ENCODE data around the gene IL17B.

The IL17B gene, protein sequence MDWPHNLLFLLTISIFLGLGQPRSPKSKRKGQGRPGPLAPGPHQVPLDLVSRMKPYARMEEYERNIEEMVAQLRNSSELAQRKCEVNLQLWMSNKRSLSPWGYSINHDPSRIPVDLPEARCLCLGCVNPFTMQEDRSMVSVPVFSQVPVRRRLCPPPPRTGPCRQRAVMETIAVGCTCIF

DNA sequence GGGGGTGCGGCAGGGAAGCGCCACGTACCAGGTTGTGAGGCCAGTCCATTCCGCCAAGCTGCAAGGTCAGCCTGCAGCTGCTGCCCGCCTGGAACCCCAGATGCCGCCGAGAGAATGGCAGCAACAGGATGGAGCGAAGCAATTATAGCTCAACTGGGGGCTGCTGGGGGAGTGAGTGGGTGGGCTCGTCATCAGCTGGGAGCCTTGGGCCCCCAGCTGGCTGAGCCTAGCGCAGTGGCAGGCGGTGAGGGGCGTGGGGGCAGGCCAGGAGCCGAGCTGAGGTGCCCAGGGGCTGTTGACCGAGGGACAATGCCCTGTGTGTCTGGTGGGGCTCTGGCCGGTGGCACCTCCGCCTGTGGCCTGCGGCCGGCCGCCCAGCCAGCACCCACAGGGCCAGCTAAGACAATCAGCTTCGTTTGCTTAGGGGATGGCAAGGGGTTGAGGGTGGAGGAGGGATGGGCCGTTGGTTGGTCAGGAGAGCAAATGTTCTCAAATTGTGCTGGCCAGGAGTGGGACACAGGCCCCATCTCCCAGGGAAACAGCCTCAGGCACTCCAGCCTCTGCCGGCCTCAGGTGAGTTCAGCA, at the start of gene IL17B:
IL17B (minus strand) TSS at position 116 of the 585 bp plus-strand sequence; CDS start at position 49, 67 bp downstream.
- DNase-seq (ENCODE audit: low spot score) = no peak

DNA sequence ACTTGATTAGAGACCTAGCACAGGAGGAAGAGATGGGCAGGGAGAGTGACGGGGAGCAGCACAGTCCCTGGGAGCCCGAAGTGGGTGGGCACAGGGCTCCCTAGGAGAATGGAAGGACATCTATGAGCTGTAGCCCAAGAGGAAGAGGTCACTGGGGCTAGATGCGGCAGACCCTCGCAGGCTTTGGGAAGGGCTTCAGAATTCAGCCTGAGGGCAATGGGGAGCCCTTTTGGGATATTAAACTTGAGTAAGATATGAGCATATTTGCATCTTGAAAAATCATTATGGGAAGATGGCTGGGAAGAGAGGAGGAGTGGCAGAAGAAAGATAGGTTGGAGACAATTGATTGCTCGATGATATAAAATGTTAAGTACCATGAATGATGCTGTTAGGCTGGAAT, 48.9 kb upstream of the IL17B start:
- DNase-seq (ENCODE audit: low spot score) = no peak

DNA sequence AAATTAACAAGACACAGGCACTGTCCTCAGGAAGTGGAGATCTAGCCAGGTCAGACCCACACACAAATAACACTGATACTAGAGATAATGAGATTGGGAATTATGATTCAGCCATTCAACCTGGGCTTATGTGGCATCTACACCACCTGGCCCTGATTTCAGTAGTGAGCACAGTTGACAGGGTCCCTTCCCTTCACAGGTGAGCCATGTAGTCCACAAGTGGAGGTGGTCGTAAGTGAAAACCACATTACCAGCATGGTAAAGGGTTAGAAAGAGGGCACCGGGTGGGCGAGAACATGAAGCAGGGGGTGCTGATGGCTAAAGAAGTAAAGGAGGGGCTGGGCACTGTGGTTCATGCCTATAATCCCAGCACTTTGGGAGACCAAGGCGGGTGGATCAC, 48.3 kb upstream of the IL17B start:
- no peak for DNase-seq (ENCODE audit: low spot score)

DNA sequence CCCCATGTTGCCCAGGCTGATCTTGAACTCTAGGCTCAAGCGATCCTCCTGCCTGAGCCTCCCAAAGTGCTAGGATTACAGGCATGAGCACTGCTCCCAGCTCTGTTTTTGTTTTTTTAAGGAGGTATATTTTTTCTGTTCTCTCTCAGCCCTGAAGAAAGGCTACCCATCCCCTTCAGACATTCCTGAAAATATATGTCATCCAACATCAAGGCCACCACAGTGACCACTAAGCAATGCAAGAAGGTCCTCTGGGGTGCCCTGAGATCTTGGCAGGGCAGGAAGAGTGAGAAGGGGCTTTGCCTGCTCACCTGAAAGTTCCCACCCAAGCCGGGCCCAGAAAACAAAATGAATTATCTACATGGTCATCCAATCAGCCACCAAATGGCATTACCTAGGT, 47.8 kb upstream of the IL17B start:
- no peak for DNase-seq (ENCODE audit: low spot score)

DNA sequence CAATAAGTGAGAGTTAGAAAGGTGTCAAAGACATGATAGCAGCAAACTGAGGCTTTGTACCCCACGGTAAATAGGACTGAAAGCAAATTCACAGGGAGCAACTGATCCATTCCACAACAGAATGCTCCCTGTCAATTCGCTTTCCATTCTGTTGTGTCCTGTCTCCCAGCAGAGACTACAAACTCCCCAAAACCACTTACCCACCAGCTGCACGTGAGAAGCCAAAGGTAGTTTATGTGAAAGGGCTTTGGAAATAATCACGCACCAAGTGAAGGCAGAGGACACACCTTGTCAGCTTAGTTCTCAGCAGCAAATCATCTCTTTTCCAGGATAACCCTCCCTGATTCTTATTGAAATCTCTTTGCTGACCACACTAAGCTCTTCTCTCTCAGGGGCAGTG, 46.6 kb upstream of the IL17B start:
- DNase-seq (ENCODE audit: low spot score) = no peak

DNA sequence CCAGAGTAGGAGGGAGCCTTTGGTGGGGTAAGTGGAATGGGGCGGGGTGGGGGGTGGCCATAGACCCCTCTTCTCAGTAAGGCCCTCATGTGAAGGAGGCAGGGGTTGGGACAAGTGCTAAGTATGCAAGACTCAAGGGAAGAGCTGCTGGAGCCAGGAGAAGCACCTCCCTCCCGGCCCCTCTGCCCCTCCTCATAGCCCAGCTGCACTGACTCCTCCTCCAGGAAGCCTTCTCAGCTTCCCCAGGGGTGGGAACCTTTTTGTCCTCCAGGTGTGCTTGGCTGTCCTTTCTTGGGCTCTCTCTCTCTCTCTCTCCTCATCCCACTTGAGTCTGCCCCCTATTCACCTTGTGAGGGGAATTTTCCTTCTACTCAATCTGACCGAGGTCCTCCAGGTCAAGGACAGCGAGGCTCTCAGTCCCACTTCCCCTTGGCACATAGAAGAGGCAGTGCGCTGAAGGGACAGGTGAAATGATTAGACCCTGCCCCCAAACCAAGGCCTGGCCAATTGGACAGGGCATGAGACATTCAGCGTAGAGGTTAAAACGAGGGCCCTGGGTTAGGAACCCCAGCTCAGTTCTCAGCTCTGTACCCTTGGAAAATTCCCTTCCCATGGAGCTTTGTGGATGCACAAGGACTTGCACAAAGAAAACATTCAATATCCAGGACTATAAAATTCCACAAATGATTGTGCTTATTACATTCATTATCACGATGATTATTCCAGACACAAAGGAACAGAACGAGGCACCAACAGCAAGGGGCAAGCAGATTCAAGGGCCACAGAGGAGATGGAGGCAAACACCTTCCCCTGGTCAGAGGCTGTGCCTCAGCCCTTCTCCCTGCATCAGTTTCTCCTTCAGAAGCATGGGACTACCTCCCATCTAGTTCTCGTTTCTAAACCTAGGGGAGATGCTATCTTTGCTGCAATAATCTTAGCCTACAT, 45.6 kb upstream of the IL17B start:
- no peak for DNase-seq (ENCODE audit: low spot score)

DNA sequence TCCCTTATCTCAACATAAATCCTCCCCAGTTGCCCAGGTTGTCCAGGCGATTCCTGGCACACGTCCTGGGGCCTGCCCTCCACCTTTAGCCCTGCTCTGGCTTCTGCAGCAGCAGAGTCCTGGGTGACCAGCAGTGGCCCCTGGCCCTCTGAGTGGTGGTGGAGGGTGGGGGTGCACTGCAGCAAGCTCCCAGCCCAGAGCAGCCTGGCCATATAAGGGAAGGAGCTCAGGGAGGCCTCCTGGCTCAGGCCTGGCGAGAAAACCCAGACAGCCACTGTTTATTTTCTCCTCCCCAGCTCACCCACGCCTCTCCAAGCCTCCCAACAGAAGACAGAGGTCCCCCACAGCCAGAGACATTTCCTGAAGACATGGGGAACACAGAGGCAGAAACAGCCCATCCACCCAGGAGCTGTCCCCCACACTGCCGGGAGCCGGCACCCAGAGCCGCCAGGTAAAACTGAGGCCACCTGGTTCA, 44.7 kb upstream of the IL17B start:
- DNase-seq (ENCODE audit: low spot score) = no peak

DNA sequence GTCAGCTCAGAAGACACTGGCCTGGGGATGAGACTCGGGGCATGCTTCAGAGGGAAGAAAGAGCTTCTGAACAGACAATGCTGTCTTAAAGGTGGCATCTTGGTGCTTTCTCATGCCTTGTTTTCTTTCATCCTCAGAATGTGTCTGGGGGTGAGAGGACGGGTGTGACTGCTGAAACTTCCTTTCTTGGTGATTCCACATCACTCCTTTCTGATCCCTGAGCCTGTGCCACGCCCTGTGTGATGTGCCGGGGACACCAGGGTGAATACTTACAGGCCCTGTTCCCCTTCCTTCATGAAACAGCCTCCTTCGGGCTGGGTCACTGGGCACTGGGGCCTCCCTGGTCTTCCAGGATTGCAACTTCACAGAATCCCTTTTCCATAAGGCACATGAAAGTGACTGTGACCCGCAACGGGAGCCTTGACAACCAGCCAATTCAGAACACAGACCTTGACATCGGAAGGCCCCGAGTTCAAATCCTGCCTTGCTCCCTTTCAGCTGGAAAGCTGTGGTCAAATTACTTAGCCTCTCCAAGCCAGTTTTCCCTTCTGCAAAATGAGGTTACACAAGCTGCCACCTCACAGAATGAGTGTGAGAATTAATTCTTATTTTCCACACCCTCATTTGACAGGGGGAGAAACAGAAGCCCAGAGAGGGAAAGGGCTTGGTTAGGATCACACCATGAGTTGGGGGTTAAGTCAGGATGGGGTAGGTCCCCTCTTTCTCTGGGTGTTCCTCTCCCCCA, 44.1 kb upstream of the IL17B start:
- DNase-seq (ENCODE audit: low spot score) = no peak

DNA sequence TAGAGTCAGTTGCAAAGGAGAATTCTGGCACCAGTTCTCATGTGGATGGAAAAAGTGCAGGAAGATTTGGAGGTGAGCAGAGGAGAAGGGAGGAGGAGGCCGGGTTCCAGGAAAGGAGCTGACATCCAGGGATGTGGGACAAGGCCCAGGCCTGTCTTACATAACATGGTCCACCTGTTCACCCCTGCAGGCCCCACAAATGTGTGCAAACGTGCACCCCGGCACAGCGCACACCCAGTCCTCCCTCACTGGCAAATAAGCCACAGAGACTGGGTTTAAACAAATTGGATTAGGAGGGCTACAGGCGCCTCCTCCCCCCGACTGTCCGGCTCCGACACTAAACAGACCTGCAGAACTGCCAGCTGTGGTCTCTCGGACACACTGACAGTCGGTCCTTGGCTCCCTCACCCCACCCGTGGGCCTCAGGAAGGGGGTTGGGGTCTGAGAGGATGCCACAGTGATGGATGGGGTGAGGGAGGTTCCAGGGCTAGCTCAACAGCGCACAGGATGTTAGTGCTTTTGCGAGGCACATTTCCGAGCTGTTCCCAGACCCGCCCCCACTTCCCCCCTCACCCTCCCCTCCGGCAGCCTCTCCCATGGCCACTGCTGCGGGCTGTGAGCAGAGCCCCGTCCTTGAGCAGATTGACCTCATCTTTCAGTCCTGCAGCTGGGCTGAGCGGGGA, 43.4 kb upstream of the IL17B start:
- DNase-seq (ENCODE audit: low spot score) = no peak

DNA sequence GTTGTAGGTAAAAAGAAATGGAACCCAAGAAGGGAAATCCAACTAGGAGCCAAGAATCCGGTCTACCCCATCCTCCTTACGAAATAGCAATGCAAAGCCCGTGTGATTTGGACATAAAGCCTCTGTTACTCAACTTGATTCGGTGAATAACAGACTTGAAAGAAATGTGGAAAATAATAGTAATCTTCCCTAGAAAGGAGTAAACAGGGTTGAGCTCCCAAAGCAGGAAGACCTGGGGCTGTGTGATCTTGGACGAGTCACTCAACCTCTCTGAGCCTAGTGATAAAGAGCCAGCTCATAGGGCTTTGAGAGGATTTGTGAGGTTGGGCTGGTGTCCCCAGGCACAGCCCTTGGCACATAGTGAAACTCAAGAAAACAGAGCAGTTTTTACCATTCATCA, 42.7 kb upstream of the IL17B start:
- DNase-seq (ENCODE audit: low spot score) = no peak

DNA sequence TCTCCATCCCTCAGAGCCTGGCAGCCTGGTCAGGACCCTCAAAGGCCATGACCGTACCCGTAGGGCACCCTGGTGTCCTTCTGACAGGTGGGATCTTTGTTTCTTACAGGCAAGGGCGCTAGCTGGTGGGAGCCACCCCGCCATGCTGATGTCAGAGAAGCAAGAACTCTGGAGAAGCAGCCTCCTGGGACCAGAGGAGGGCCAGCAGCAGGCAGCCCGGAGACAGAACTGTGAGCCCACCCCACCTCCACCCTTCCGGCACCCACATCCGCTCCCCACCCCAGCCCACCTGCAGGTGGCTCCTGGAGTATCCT, 42.2 kb upstream of the IL17B start:
- no peak for DNase-seq (ENCODE audit: low spot score)

DNA sequence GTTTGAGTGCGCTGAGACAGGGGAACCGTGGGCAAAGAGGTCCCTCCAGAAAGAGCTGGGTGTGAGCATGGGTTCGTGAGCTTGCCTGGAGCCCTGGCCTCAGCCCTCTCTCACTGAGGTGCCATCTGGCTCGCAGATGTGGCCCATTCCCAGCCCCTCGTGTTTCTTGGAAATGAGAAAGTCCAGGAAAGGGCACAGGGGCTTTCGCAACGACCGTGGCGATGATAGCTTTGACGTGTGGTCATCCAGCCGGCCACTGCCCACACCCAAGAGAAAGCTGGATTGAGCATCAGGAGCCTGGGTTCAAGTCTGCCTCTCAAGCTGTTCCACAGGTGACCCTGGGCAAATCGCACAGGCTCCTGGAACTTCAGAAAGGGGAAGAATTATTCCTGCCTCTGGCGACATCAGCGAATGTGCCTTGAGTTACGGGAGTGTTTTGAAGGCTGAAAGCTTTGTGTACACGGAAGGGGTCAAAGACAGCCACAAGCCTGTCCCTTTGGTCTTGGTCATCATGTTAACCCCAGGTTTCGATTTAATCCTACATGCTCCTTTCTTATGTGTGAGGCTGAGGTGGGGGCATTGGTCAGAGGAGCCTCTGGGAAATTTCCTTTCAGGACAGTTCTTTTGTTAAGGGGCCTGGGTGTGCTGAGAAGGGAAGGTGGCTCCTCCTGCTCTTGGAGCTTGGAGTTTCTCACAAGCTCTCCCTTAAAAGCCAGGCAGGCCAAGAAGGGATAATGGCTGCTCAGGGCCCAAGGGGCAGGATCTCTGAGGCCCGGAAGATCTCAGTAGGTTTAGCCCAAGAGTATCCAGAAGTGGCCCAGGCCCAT, 41.7 kb upstream of the IL17B start:
- no peak for DNase-seq (ENCODE audit: low spot score)

DNA sequence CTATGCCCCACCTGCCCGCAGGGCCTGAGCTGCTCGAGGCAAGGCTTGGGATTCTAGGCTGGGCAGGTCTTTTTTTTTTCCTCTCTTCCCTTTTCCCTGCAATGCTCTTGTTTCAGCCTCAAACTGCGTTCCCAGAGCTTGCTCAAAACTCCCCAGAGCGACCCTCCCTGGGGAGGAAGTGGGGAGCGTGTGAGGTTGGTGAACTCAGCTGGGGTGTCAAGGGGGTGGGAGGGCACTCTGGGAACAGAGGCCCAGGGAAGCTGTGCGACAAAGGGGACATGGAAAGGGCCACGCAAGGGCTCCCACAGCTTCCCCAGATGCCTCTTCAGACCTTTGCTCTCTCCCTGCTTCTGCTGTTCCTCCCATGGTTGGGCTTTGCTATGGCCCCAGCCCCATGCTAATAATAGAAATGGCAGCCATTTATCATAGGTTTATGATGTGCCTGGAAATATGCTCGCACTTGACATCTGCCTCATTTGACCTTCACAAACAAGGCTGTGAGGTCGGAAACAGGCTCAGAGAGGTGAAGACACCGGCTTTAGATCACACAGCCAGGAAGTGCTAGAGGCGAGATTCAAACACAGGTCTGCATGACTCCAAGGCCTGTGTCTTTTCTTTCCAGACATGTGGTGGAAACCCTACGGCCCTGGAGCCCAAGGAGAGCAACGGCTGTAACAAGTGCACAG, 40.9 kb upstream of the IL17B start:
- DNase-seq (ENCODE audit: low spot score) = no peak

DNA sequence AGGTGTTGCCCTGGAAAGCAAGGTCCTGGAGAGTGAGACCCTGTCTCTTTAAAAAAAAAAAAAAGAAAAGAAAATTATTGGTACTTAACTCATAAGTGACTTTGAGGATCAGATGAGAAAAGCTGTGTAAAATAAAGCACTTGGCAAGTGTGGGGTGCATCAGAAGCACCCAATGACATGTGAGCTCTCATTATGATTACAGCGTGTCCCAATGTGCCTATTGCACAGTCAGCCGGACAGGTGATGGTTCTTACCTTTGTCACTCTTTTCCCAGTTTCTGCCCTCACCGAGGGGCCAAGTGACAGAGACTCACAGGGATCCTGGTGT, 40.4 kb upstream of the IL17B start:
- DNase-seq (ENCODE audit: low spot score) = no peak

DNA sequence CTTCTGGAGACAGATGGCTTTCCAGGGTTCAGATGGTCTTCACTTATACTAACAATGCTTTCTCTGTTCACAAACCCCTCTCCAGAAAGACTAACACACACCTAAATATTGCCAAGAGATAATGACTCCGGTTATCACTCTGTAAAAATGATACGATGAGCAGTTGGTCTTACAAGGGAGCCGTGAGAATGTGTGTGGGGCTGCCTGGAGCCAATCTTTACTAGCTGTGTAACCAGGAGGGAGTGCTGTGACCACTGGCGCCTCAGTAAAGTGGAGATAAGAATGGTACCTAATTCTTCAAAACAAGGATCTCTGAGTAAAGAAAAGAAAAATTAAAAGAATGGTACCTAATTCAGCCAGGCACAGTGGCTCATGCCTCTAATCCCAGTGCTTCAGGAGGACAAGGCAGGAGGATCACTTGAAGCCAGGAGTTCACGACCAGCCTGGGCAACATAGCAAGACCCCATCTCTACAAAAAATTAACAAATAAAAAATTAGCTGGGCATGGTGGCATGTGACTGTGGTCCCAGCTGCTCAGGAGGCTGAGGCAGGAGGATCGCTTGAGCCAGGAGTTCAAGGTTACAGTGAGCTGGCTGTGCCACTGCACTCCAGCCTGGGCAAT, 39.9 kb upstream of the IL17B start:
- DNase-seq (ENCODE audit: low spot score) = no peak

DNA sequence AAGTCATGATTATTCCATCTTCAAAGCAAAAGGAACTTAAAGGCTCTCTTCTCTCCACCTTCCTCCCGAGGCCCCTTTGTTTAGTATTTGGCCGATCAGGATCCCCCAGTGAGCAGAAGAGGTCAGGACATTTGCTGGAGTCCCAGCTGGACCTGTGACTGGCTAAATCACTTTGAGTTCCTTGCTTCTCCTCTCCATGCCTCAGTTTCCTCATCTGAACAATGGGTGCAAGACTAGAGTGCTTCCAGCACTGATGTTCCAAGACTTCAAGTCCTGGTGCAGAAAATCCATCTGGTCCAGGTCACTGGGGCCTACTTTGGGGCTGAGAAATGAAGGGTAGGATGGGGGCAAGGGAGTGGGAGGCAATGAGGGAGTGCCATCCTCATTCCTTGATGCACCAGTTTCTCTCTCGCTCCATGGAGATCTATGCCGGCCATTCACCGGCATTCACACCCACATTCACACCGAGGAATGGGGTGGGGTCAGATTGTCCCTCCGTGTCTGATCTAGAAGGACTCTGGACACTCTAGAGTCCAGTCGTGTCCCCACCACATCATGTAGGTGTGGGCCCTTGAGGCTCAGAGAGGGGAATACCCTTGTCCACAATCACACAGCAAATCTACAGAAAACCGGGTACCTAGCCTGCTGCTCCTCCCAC, 38.7 kb upstream of the IL17B start:
- DNase-seq (ENCODE audit: low spot score) = no peak

DNA sequence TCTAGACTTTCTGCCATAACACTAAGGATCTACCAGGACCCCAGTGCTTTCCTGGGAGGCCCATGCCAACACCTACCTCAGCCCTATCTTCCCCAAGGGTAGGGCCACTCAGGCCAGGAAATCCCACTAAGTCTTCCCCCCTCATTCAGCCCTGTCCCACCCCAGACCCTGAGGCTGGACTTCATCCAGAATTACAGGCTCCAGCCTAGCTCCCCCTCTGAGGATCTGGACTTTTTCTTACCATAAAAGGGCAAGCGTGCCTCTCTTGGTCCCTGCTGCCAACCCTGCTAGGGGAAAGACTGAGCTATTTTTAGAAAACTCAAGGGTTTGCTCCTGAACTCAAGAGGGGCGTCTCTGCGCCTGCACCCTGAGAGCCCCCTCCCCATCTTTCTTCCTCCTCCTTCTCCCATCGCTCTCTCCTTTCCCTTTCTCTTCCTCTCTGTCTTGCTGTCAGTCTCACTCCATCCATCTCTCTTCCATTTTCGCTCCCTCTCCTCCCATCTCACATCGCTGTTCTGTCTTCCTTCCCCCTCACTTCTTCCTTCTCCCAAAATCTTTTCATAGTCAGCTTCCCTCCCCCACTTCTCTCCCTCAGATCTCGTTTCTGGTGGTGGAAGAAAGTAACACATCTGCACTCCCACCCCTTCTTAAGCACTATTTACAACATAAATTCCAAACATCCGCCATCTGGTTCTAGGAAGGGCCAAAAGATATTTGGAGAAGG, 38.1 kb upstream of the IL17B start:
- no peak for DNase-seq (ENCODE audit: low spot score)

DNA sequence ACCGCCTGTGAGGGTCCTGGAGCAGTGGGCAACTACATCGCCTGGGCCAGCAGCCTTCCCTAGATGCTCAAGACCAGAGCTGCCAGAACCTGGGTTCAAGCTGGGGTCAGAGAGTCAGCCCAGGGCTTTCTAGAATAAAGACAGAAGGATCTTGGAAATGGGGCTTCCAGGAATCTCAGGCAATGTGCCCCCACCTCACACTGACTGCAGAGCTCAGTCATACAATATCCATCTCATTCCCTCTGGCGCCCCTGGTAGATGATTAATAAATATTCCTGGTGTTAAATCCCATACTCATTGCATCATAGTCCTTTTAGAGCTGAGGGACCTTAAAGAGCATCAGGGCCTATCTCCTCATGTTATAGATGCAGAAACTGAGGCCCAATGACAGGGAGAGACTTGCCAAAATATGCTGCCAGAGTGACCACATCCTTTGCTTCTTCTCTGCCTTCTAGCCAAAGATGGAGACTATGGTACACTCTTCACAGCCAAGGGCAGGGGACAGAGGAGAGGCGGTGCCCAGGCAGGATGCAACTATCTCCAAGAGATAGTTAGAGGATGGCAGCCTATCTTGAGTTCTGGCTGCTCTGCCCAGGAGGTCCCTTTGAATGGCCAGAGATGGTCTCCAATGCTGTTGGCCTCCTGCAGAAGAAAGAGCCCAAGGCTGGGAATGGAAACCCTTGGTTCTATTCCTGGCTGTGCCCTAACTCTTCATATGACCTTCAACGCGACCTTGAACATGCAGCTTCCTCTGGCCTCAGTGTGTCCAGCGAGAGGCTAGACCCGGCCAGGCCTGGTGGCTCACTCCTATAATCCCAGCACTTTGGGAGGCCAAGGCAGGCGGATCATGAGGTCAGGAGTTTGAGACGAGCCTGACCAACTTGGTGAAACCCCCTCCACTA, 36.2 kb upstream of the IL17B start:
- no peak for DNase-seq (ENCODE audit: low spot score)
